ENCODE results near the gene RBM33. TPM values are rescaled to one million over a fixed set of nuclear protein-coding genes. Genes with fewer than 3 reads are reported as not detected.

RBM33 gene
- total and polyA plus RNA-seq, 9 of the 15 experiments (the other 6 are each of a cell fraction or from before 2014, with no cell fraction given) = 4.4 to 80.7 (median 27.3) TPM

DNA sequence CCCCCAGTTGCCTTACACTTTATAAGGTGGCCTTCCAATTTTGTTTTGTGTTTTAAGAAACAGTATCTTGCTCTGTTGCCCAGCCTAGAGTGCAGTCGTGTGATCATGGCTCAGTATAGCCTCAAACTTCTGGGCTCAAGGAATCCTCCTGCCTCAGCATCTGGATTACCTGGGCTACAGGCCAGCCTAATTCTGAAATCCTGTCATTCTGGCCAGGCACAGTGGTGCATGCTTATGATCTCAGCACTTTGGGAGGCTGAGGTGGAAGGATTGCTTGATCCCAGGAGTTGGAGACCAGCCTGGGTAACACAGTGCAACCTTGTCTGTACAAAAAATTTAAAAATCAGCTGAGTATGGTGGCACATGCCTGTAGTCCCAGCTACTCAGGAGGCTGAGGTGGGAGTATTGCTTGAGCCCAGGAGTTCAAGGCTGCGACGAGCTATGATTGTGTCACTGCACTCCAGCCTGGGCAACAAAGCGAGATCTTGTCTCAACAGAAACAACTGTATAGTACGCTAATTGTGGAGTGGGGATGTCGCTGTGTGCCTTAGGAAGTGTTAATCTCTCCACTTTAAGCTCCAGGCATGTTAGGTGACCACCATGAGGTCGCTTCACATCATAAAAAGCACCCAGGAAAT lies 24.7 kb upstream of the RBM33 start:
- ATAC-seq (no peak; the same call in 2 of the 3 replicates), FAIRE-seq (no peak), DNase-seq (ENCODE audit: extremely low read depth in 1 of 4, low spot score in 3 of 4) (no peak)
- no TSS peak for BruUV-seq (replicated peaks)
- no peaks in the 10 kb centered on the region for H3K36me3 ChIP-seq (ENCODE audit: control insufficient read depth, insufficient read depth, low read length)
- no peaks in the 10 kb centered on the region for H3K79me2 ChIP-seq (ENCODE audit: control insufficient read depth, insufficient read depth, low read length)
- no peaks in the 10 kb centered on the region for H4K20me1 ChIP-seq (replicated peaks; ENCODE audit: control insufficient read depth, insufficient read depth, low read length)
- CTCF ChIA-PET (ENCODE audit: low intra/inter-chr PET ratio) = no interaction called here
- H3K27ac ChIP-seq (ENCODE audit: extremely low read depth, low read depth, low read length) = no peak overlapping the region
- intact Hi-C loops (cut with micrococcal nuclease) = no loop called here
- H3K9ac ChIP-seq (ENCODE audit: insufficient read depth in 1 of 2, low read depth in 2 of 2, low read length in 2 of 2) = no peak overlapping the region
- no peak overlapping the region for H3K4me3 ChIP-seq
- WGBS (ENCODE audit: insufficient coverage, low coverage, missing lambda C conversion rate) = 2% methylated on average over 7 of the region's 7 CpGs
- in situ Hi-C loops (cut with MboI) = no loop called here
- POLR2A ChIA-PET = interaction anchor here (0.6 to 1.0 kb wide), 2 partner anchors 10 to 391 kb away, joined by 3 read pairs; no protein-coding TSS in a partner anchor
- no peak overlapping the region for H2AFZ ChIP-seq (ENCODE audit: low read depth, low read length)
- TF ChIP-seq ZBTB7A (IDR thresholded peaks at IDR 0.05; ENCODE audit: borderline replicate concordance, control insufficient read depth, low read depth, low read length) = no peak
- no peak for TF ChIP-seq MXI1 (IDR thresholded peaks at IDR 0.05; ENCODE audit: low read depth, low read length)
- no peak for TF ChIP-seq GATAD2A (IDR thresholded peaks at IDR 0.05)
- TF ChIP-seq, protein P1, sequence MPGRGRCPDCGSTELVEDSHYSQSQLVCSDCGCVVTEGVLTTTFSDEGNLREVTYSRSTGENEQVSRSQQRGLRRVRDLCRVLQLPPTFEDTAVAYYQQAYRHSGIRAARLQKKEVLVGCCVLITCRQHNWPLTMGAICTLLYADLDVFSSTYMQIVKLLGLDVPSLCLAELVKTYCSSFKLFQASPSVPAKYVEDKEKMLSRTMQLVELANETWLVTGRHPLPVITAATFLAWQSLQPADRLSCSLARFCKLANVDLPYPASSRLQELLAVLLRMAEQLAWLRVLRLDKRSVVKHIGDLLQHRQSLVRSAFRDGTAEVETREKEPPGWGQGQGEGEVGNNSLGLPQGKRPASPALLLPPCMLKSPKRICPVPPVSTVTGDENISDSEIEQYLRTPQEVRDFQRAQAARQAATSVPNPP (IDR thresholded peaks at IDR 0.05; ENCODE audit: borderline replicate concordance, insufficient read depth, insufficient read length) = no peak
- H3K4me2 ChIP-seq (ENCODE audit: insufficient read depth, low read length) = no peak overlapping the region
- H3K9me1 ChIP-seq (ENCODE audit: control insufficient read depth, insufficient read depth, low read length) = no peaks in the 10 kb centered on the region
- H3K9me3 ChIP-seq (replicated peaks; ENCODE audit: control insufficient read depth, insufficient read depth, low read depth, low read length) = no peaks in the 10 kb centered on the region
- H3K4me1 ChIP-seq (replicated peaks in 1 of 2; ENCODE audit: control insufficient read depth in 2 of 2, insufficient read depth in 2 of 2, low read length in 2 of 2) = no peaks in the 10 kb centered on the region
- H3K27me3 ChIP-seq (ENCODE audit: control insufficient read depth in 2 of 2, insufficient read depth in 2 of 2, low read length in 2 of 2) = peaks cover 45 to 58% of the 10 kb centered on the region in 2 experiments; a peak in 4 of 5 replicates

All from K562 (cell line).